GM12891 (cell line): ENCODE measurements around the gene EML6.

Experiments
- PAX5 ChIP-seq: IDR thresholded peaks from 2 replicates; pipeline ENCODE4 v1.6.1; 2011; ENCODE audit warnings: low read length, moderate library complexity, mild to moderate bottlenecking; ENCODE audit not compliant: insufficient read depth, severe bottlenecking
- POLR2A ChIP-seq: IDR thresholded peaks from 2 replicates; pipeline ENCODE4 v1.6.1; 2011; ENCODE audit warnings: low read depth, low read length, control low read depth
- POLR2AphosphoS5 ChIP-seq: IDR thresholded peaks from 2 replicates; pipeline ENCODE4 v1.6.1; 2011; ENCODE audit warnings: low read depth, low read length, control low read depth
- POU2F2 ChIP-seq: IDR thresholded peaks from 2 replicates; pipeline ENCODE4 v1.6.1; 2011; ENCODE audit warnings: low read depth, mild to moderate bottlenecking, control low read depth, low read length, moderate library complexity
- SPI1 ChIP-seq: IDR thresholded peaks from 2 replicates; pipeline ENCODE4 v1.6.1; 2011; ENCODE audit warnings: low read depth, low read length, control low read depth
- TAF1 ChIP-seq: IDR thresholded peaks from 2 replicates; pipeline ENCODE4 v1.6.1; 2011; ENCODE audit warnings: low read depth, low read length, control low read depth

GRCh38 chr2:54726940-54727339 lies 3.5 kb downstream of the EML6 start:
- TF ChIP-seq POLR2AphosphoS5 (no peak), POLR2A (no peak), POU2F2 (no peak), TAF1 (no peak), PAX5 (no peak), SPI1 (no peak)
